HG03571 (cell line): ENCODE results near the gene EP400.
A peak's percentile ranks its signal among the peaks of the same experiment; 100 is the strongest.

Experiments used
- ATAC-seq: cut with Tn5 transposase; IDR thresholded peaks from one replicate; pipeline ENCODE4 v1.9.1; 2021; ENCODE audit not compliant: unreplicated experiment

EP400 gene

GRCh38 chr12:131927110-131928079 is 22.3 kb upstream of the EP400 start:
- no peak for ATAC-seq

GRCh38 chr12:131928080-131928710 is 21.5 kb upstream of the EP400 start:
- no peak for ATAC-seq

GRCh38 chr12:131928711-131929580 is 20.8 kb upstream of the EP400 start, which contains the start of gene PUS1:
Gene PUS1, plus strand, starts transcription at chr12:131929276. Its CDS starts 447 bp downstream, at chr12:131929723.
- ATAC-seq: peak; percentile 60

GRCh38 chr12:131929581-131930456 is 19.9 kb upstream of the EP400 start:
- ATAC-seq: no peak

- no peak for ATAC-seq
These were observed 19.2 kb upstream of the EP400 start for GRCh38 chr12:131930510-131930909.

- no peak for ATAC-seq
These were observed 16.4 kb upstream of the EP400 start for GRCh38 chr12:131933387-131933786.

- no peak for ATAC-seq
These were observed 15.2 kb upstream of the EP400 start for GRCh38 chr12:131934535-131934934.

GRCh38 chr12:131938082-131938481 is 11.7 kb upstream of the EP400 start:
- no peak for ATAC-seq

- no peak for ATAC-seq
These were observed 10.7 kb upstream of the EP400 start for GRCh38 chr12:131939007-131939406.

GRCh38 chr12:131940141-131940547 is 9.6 kb upstream of the EP400 start:
- no peak for ATAC-seq

GRCh38 chr12:131941116-131941986 is 8.4 kb upstream of the EP400 start:
- no peak for ATAC-seq

- no peak for ATAC-seq
These were observed 7.8 kb upstream of the EP400 start for GRCh38 chr12:131941987-131942341.

GRCh38 chr12:131942671-131943070 is 7.1 kb upstream of the EP400 start:
- no peak for ATAC-seq

GRCh38 chr12:131943389-131943788 is 6.4 kb upstream of the EP400 start:
- no peak for ATAC-seq

GRCh38 chr12:131943876-131944275 is 5.9 kb upstream of the EP400 start:
- ATAC-seq: no peak

GRCh38 chr12:131944601-131945251 is 5.0 kb upstream of the EP400 start:
- no peak for ATAC-seq

GRCh38 chr12:131946757-131947156 is 3.0 kb upstream of the EP400 start:
- no peak for ATAC-seq

GRCh38 chr12:131947482-131948027 is 2.2 kb upstream of the EP400 start:
- no peak for ATAC-seq
